HG02588 (cell line): ENCODE results near the gene CLTCL1.
"Not testable (repeated sequence)": the region's sequence is repeated elsewhere in the genome, so short reads cannot be mapped to it uniquely, and the experiment has no call there.

ENCODE experiments used
- ATAC-seq: cut with Tn5 transposase; IDR thresholded peaks from one replicate; pipeline ENCODE4 v1.9.1; 2021; ENCODE audit warnings: mild to moderate bottlenecking, moderate library complexity; ENCODE audit not compliant: unreplicated experiment

CLTCL1 gene

DNA sequence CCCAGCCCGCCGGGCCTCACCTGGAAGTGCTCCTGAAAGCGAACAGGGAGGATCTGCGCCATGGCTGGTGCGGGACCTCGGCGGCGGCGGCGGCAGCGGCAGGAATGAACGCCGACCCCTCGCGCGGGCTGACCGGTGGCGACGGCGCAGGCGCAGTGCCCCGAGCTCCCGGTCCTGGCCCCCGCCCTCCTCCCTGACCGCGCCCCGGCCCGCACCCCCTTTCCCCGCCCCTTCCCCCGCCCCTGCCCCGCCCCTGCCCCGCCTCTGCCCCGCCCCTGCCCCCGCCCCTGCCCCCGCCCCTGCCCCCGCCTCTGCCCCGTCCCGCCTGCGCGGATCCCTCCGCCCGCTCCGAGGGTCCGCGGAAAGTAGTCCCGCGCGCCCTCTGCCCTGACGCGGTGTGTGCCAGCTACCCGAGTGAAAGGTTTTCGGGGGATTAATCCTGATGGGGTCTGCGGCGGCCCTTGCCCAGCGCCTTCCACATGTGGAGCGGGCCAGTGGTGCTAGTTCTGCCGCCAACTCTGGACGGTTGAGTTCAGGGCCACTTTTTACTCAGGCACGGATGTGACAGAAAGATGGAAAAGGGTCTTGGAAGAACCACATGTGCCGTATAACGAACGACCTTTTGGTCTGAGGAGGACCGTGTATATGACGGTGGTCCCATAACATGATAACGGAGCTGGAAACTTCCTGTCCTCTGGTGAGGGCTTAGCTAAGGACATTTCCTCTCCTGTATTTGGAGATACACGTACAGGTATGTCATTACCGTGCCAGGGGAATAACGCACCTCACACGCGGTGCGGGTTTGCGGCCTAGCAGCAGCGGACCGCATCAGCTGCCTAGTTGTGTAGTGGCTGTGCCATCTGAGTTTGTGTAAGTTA, at the start of gene CLTCL1:
Gene CLTCL1 (minus strand): TSS at position 140 of the 878 bp plus-strand sequence. CDS start 78 bp downstream, at position 62.
- peak; percentile 54 for ATAC-seq

- ATAC-seq = no peak
Observed at GRCh38 chr22:19337137-19337536, 45.6 kb upstream of the CLTCL1 start.

GRCh38 chr22:19336133-19337075, 44.9 kb upstream of the CLTCL1 start:
- ATAC-seq = no peak

- ATAC-seq = no peak
Observed at GRCh38 chr22:19331975-19332374, 40.5 kb upstream of the CLTCL1 start.

DNA sequence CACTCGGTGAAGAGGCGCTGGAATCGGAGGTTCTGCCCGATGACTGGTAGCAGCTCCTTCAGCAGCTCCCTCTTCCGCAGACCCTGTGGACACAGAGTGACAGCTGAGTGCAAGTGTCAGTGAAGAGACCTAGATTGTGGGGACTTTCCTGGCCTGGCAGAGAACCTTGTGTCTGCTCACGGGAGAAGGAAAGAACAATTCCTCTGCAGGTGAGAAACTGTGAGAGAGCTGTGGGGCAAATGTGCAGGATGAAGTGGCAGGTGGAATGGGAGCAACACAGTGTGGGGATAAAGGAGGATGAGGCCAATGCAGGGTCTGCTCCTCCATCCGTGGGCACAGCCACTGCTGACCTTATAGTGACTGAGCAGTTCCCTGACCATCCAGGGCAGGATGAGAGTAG, 40.0 kb upstream of the CLTCL1 start:
- ATAC-seq = no peak

GRCh38 chr22:19330865-19331418, 39.4 kb upstream of the CLTCL1 start:
- no peak for ATAC-seq

DNA sequence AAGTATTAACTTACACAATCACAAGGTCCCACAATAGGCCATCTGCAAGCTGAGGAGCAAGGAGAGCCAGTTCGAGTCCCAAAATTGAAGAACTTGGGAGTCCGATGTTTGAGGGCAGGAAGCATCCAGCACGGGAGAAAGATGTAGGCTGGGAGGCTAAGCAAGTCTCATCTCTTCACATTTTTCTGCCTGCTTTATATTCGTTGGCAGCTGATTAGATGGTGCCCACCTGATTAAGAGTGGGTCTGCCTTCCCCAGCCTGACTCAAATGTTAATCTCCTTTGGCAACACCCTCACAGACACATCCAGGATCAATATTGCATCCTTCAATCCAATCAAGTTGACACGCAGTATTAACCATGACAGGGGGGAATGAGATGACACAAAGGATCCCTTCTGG, 38.7 kb upstream of the CLTCL1 start:
- not testable (repeated sequence) for ATAC-seq

GRCh38 chr22:19329454-19329853, 37.9 kb upstream of the CLTCL1 start:
- no peak for ATAC-seq

- no peak for ATAC-seq
Observed at GRCh38 chr22:19325296-19325948, 33.9 kb upstream of the CLTCL1 start.

GRCh38 chr22:19323420-19323819, 31.9 kb upstream of the CLTCL1 start:
- ATAC-seq = not testable (repeated sequence)

DNA sequence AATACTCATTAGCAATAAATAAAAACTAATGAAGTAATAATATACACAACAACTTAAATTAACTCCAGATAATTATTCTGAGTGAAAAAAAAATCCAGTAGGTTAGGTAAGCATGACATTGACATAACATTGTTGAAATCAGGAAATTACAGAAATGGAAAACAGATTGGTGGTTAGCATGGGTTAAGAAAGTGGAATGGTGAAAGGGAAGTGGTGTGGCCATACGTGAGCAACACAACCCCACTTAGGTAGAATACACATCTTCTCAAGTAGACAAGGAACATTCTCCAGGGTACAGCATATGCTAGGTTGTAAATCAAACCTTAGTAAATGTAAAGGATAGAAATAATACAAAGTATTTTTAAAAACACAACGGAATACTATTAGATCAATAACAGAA, 30.2 kb upstream of the CLTCL1 start:
- ATAC-seq = no peak

DNA sequence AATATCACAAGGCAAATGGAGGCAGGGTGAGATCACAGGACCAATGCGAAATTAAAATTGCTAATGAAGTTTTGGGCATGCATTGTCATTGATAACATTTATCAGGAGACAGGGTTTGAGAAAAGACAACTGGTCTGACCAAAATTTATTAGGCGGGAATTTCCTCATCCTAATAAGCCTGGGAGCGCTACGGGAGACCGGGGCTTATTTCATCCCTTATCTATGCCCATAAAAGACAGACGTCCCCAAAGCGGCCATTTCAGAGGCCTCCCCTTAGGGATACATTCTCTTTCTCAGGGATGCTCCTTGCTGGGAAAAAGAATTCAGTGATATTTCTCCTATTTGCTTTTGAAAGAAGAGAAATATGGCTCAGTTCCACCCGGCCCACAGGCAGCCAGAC, 28.6 kb upstream of the CLTCL1 start:
- not testable (repeated sequence) for ATAC-seq

DNA sequence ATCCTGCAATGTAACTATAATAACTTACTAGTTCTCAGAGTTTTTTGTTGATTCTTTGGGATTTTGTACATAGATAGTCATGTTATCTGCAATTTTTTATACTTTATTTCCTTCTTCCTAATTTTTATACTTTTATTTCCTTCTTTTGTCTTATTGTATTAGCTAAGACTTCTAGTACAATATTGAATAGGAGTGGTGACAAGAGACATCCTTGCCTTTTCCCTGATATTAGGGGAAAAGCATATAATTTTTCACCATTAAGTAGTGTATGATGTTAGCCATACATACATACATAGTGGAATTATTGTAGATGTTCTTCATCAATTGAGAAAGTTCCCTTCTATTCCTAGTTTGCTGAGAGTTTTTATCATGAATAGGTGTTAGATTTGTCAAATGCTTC, 27.8 kb upstream of the CLTCL1 start:
- no peak for ATAC-seq

DNA sequence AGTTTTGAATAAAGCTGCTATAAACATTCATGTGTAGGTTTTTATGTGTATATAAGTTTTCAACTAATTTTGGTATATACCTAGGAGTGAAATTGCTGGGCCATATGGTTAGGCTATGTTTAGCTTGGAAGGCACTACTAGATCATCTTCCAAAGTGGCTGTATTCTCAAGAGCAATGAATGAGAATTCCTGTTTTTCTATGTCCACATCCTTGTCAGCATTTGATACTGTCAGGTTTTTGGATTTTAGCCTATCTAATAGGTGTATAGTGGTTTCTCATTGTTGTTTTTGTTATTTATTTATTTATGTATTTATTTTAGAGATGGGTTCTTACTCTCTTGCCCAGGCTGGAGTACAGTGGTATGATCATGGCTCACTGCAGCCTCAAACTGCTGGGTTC, 26.3 kb upstream of the CLTCL1 start:
- no peak for ATAC-seq

GRCh38 chr22:19307872-19308271, 16.4 kb upstream of the CLTCL1 start:
- no peak for ATAC-seq

GRCh38 chr22:19306535-19306934, 15.0 kb upstream of the CLTCL1 start:
- not testable (repeated sequence) for ATAC-seq

GRCh38 chr22:19304547-19304946, 13.0 kb upstream of the CLTCL1 start:
- ATAC-seq = no peak

- ATAC-seq = no peak
Observed at GRCh38 chr22:19303785-19304184, 12.3 kb upstream of the CLTCL1 start.

DNA sequence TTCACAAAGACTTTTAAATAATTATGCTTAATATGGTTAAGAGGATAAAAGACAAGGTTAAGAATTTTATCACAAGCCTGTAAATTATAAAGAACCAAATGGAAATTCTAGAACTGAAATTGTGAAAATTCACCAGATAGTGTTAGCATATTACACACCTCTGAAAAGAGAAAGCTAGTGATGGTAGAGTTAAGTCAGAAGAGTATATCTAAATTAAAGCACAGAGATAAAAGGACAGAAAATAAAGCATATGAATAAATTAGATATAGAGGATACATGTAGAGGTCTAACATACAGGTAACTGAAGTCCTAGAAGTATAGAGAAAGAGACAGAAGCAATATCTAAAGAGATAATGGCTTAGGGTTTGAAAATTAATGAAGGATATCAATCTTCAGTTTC, 4.2 kb upstream of the CLTCL1 start:
- no peak for ATAC-seq

GRCh38 chr22:19292458-19293230, 1.1 kb upstream of the CLTCL1 start:
- no peak for ATAC-seq
